NCI-H1694 (cell line): Measurements from ENCODE around the gene AP3S1.
"Not testable (repeated sequence)": the region's sequence is repeated elsewhere in the genome, so short reads cannot be mapped to it uniquely, and the experiment has no call there.

ENCODE experiments used
- DNase-seq: peaks from one replicate; lab custom pipeline; 2025; lab: John Stamatoyannopoulos, UW

Gene AP3S1

DNA sequence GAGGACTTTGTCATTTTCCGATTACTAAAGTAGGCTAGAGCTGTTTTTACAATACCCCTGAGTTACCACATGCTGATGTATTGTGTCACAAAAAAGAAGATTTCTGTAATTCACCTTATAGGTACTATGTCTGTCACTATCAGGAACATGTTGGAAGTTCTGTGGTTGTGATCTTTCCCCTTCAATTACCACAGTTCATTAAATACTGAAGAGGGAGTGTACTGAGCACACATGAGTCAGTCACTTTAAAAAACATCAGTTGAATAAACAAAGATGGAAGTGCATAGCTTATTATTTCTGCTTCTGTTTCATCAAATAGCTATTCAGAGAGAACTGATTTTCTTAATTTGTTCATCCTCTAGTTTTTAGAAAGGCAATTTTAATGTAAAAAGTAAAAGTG, 31.7 kb downstream of the AP3S1 start:
- no peak for DNase-seq

DNA sequence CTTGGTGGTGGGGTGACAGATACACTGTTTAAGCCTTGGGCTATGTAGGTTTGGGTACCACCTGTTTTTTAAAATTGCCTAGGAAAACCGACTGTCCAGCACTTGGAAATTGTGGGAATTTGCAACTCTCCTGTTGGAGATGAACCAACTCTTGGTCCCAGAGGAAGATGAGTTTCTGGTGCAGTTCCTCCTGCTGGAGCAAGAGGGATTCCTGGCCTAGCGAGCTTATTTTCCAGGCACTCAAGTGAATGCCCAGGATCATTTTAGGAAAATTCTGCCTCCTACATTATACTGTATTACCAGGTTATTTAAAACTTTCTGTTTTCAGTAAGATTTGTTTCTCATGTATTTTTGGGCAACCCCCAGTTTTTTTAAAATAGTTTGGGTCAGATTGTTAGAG, 33.7 kb downstream of the AP3S1 start:
- DNase-seq = no peak

DNA sequence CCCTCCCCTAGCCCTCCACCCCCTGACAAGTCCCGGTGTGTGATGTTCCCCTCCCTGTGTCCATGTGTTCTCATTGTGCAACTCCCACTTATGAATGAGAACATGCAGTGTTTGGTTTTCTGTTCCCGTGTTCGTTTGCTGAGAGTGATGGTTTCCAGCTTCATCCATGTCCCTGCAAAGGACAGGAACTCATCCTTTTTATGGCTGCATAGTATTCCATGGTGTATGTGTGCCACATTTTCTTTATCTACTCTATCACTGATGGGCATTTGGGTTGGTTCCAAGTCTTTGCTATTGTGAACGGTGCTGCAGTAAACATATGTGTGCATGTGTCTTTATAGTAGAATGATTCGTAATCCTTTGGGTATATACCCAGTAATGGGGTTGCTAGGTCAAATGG, 35.6 kb downstream of the AP3S1 start:
- not testable (repeated sequence) for DNase-seq

DNA sequence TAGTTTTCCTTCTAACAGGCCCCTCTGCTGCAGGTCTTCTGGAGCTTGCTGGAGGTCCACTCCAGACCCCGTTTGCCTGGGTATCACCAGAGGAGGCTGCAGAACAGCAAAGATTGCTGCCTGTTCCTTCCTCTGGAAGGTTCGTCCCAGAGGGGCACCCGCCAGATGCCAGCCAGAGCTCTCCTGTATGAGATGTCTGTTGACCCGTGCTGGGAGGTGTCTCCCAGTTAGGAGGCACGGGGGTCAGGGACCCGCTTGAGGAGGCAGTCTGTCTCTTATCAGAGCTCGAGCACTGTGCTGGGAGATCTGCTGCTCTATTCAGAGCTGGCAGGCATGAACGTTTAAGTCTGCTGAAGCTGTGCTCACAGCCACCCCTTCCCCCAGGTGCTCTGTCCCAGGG, 40.7 kb downstream of the AP3S1 start:
- not testable (repeated sequence) for DNase-seq

DNA sequence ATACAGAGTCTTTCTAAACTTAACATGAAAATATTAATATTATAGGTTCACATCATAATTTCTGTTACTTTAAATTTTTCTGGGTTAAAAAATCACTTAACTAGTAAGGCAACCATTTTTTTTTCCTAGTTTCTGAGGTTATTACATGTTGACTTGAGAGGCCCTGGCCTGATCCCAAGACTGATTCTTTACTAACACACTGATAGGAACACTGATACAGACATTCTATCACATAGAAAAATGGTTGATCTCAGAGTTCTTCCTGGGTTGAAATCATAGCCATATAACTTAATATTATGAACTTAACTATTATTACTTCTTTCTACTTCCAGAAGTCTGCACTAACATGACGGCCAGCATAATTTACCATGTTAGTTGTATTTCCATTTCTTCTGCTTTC, 43.0 kb downstream of the AP3S1 start:
- DNase-seq = no peak

DNA sequence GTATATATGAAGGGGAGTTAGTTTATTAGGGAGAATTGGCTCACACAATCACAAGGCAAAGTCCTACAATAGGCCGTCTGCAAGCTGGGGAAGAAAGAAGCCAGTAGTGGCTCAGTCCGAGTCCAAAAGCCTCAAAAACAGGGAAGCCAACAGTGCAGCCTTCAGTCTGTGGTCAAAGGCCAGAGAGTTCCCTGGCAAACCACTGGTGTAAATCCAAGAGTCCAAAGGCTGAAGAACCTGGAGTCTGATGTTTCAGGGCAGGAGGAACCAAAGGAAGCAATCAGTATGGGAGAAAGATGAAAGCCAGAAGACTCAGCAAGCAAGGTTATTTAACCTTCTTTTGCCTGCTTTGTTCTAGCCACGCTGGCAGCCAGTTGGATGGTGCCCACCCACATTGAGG, 43.5 kb downstream of the AP3S1 start:
- DNase-seq = not testable (repeated sequence)

DNA sequence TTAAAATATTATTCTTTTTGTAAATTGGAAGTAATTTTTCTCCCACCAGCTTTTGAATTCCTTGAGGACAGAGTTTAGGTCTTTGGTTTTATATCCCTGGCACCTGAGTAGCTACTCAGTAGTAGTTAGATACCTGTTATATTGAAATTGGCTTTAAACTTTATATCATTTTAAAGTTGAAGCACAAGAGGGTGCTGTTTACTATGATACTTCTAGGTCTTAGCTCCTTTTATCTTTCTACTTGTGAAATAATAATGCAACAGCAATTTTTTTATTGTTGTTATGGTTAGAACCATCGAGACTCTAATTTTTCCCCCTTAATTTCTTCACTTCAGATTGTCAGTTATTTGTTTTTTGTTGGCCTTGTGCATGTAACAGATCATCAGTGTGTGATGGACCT, 46.3 kb downstream of the AP3S1 start:
- peak; percentile 4 for DNase-seq

DNA sequence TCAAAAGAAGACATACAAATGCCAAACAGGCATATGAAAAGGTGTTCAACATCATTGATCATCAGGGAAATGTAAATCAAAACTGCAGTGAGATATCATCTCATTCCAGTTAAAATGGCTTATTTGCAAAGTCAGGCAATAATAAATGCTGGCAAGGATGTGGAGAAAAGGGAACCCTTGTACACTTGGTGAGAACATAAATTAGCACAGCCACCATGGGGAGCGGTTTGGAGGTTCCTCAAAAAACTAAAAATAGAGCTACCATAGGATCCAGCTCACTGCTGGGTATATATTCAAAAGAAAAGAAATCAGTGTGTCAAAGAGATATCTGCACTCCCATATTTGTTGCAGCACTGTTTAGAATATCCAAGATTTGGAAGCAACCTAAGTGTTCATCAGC, 50.3 kb downstream of the AP3S1 start:
- no peak for DNase-seq

DNA sequence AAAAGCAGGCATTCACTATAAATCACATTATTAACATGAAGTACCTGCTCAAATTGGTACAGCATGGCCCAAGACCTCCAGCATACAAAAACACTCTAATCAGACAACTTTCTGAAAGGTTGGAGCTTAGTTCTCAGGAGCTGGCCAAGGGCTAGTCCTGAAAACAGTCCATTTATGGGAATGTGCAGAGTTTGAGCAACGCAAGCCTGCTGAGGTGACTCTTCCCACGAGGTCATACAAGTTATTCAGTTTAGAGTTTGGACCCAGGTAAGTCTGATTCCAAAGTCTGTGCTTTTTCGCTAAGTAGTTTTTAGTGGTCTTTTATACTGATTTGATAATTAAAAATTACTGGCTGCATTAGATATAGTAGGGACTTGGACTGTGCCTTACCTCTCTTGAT, 52.6 kb downstream of the AP3S1 start:
- DNase-seq = no peak

DNA sequence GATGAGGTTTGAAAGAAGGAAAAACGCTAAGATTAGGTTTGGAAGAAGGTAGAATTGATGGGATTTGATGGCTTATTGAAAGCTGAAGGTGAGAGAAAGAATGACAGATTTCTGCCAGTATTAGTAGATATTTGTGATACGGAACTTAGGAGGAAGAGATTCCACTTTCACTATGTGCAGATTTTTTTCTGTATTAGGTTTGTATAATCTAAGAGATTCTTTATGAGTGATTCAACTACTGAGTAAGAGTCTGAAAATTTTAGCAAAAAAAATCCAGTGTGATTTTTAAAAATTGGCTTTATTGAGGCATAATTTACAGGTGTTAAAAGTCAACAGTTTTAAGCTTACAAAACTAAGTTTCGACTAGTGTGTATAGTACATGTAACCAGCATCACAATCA, 54.1 kb downstream of the AP3S1 start:
- DNase-seq = no peak

DNA sequence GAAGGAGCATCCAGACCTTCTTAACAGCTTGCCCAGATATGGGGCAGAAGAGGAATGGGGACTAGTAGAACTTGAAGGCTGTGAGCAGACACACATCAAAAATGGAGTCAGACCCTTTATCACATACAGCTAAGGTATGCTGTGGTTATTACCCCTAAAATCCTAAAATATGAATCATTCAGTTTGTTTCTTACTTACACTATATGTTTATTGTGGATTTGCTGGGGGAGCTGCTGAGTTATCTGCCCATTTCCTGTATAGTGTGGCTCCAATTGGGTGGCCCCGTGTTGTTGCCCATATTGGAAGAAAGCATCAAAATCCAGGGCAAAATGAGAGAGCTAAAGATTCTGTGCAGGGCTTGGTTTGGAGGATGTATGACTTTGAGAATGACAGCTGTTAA, 56.9 kb downstream of the AP3S1 start:
- DNase-seq = no peak

DNA sequence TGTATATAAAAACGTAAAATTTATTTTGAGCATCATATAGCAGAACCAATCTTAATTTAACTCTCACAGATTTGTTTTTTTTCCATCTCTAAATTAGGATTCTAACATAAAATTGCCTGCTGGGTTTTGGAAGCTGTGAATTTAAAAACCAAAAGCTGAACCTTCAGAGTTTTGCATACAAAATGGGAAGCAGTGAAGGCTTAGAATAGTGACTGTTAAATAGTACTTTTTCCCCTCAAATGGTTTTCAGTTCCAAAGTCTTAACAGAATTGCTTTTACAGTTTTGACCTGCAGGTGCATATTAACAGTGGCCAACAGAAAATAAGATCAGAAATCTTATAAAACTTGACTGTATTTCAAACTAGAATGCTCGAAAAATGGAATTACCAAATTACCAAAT, 65.4 kb downstream of the AP3S1 start:
- DNase-seq = no peak

DNA sequence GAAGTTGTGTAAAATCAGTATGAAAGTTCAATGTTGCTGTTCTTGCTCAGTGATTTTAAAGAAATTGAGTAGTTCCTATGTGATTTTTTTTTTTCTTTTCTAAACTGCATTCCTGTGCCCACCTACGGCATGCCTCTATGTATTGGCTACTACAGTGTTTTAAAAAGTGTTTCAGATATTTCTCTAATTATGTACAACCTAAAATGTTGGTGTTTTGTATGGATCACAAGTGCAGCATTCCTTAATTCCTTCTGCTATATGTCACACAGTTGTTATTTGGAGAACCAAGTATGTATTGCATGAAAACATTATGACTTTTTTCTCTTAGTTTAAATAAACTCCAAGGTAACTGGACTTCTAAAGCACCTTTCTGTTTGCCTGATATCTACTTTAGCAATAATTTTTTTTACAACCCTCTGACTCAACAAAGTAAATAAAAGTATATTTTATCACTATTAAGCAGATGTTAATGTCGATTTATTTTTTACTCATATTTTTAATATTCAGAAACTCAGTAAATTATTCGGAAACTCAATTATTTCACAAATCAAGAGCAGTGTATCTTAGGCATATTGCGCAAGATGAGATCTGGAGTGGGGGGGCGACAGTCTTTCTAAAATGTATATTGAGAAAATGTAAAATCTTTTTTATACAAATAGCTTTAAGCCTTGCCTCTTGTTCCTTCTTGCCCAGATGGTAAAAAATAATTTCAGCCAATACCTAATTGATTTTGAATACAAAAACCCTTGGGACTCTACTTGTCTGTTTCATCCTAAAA, 72.1 kb downstream of the AP3S1 start:
- DNase-seq = not testable (repeated sequence)

DNA sequence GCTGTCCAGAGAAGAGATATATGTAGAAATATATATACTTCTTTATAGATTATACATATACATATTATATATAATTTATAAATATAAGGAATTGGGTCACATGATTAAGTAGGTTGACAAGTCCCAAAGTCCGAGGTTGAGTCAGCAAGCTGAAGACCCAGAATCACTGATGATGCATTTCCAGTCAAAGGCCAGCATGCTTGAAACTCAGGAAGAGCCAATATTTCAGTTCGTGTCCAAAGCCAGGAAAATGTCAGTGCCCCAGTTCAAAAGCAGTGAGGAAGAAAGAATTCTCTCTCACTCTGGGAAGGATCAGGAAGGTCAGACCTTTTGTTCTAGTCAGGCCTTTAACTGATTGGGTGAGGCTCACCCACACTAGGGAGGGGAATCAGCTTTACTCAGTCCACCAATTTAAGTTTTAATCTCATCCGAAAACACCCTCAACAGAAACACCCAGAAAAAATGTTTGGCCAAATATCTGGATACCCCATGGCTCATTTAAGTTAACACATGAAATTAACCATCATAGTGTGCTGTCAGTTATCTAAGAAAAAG, 78.5 kb downstream of the AP3S1 start:
- no peak for DNase-seq

DNA sequence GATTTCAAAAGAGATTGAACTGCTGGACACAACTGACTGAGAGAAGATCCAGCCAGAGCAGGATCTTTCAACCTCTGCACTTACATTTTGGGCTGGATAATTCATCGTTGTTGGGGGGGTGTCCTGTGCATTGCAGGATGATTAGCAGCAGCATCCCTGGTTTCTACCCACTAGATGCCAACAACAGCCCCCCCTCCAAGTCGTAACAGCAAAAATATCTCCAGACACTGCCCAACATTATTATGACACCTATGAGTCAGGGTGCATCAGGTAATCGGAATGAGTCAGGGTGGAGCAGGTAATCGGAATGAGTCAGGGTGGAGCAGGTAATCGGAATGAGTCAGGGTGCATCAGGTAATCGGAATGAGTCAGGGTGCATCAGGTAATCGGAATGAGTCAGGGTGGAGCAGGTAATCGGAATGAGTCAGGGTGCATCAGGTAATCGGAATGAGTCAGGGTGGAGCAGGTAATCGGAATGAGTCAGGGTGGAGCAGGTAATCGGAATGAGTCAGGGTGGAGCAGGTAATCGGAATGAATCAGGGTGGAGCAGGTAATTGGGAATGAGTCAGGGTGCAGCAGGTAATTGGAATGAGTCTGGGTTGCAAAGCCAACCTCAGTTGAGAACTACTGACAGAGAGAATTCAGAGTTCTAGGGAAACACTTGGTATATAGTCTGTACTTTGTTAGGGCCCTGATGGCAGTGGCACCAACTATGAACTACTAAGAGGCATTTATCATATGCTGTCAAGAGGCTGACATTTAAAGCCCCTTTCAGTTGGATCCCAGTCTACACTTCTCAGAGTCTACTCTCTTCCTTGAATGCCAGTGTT, 87.1 kb downstream of the AP3S1 start:
- not testable (repeated sequence) for DNase-seq

DNA sequence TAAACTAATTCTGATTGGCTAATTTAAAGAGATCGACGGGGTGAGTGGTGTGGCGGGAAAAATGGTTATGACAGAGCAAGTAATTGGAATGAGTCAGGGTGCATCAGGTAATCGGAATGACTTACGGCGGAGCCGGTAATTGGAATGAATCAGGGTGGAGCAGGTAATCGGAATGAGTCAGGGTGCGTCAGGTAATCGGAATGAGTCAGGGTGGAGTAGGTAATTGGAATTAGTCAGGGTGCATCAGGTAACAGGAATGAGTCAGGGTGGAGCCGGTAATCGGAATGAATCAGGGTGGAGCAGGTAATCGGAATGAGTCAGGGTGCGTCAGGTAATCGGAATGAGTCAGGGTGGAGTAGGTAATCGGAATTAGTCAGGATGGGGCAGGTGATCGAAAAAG, 88.4 kb downstream of the AP3S1 start:
- DNase-seq = not testable (repeated sequence)

DNA sequence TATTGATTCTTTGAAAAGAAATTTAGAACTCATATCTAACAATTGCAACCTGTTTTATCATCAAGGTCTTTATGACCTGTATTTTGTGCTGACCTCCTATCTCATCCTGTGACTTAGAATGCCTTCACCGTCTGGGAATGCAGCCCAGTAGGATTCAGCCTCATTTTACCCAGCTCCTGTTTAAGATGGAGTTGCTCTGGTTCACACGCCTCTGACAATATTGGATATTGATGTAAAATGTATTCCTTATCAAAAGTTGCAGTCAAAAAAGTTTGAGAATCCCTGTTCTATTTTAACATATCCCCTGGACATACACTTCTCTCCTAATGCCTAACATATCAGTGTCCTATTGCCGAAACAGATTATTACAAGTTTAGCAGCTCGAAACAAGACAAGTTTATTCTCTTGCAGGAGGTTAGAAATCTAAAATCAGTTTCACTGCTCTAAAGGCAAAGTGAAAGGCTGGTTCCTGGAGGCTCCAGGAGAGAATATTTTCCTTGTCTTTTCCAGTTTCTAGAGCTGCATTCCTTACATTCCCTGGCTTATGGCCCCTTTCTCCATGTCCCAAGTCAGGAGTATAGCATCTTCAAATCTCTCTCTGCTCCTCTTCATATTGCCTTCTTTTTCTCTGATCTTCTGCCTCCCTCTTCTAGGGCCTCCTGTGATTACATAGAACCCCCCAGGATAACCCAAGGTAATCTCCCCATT, 89.0 kb downstream of the AP3S1 start:
- DNase-seq = no peak

DNA sequence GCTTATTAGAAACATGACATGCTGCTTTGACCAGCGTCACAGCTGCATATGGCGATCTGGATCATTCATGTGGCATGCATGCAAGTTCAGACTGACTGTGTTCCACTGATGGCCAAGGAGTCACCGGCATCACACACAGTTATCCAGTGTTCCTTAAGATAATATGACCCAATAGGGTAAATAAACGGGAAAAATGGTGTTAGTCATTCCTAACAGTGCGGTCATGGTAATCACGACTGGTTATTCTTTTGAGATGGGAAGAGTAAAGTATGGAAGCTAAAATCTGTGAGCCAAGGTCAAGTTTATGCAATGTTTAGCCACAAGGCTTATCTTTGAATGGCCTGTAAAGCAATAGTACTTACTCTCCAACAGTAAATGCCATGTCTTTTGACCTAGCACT, 91.3 kb downstream of the AP3S1 start:
- no peak for DNase-seq

DNA sequence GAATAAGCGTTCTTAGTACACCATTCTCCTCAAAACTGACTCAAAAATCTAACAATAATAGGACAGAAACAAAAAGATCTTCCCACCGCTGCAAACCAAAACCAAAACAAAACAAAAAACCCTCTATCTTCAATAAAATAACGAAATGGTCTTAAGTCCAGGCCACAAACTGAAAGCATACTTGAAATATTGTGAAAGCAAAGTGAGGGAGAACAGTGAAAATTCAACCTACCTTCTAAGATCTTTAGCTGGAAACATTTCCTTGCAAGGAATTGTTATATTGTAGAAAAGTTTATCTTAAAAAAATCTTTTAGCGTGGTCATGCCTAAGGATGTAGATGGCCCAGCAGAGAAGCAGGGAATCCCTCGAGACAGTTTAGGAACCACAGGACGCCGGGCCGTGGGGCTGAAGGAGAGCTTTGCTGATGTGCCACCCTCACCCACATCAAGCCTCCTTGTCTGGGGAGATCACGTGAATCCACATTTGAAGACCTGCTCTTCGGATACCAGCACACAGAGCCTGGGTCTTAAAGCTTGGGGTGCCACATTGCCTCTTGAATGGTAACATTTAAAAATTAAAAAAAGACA, 92.7 kb downstream of the AP3S1 start:
- DNase-seq = no peak

DNA sequence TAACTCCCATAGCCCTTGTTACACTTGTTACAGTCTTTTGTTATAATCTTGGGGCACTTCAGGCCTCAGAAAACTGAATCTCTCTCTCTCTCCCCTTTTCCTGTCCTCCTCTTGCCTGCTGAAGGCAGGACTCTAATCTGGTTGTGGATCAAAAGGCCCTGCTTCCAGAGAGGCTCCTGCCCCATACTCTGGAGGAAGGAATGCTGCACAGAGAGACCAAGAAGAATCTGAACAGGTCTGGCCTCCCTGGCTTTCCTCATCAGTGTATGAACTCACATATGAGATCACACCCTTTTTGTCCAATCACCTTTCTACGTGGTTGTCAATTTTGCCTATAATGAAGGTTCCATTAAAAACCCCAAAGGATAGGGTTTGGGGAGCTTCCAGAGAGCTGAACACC, 94.3 kb downstream of the AP3S1 start:
- DNase-seq = no peak

DNA sequence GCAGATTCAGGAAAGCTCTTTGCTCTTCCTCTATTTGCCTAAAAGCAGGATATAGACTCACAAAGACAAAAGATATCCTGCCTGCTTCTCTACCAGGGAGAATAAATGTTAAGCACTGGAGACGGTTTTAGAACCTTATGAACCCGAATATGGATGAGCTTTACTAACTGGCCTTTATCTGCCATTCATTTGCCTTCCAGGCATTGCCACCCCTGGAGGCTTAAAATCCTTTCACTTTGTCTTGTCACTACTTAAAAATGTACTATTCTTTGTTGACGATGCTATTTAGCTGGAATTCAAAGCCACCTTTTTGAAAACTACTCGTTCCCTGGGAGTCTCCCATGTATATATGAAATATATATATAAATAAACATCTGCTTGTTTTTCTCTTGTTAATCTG, 97.3 kb downstream of the AP3S1 start:
- DNase-seq = no peak
